HG03558 (cell line): ENCODE data around the gene RNF213.
"Not testable (repeated sequence)": the region's sequence is repeated elsewhere in the genome, so short reads cannot be mapped to it uniquely, and the experiment has no call there.

Source experiments
- ATAC-seq: cut with Tn5 transposase; IDR thresholded peaks from one replicate; pipeline ENCODE4 v1.9.1; 2021; ENCODE audit warnings: moderate number of reproducible peaks; ENCODE audit not compliant: unreplicated experiment; ENCODE audit errors: extremely low read depth

The RNF213 gene

GRCh38 chr17:80248001-80248893 lies 12.4 kb upstream of the RNF213 start:
- ATAC-seq: no peak

DNA sequence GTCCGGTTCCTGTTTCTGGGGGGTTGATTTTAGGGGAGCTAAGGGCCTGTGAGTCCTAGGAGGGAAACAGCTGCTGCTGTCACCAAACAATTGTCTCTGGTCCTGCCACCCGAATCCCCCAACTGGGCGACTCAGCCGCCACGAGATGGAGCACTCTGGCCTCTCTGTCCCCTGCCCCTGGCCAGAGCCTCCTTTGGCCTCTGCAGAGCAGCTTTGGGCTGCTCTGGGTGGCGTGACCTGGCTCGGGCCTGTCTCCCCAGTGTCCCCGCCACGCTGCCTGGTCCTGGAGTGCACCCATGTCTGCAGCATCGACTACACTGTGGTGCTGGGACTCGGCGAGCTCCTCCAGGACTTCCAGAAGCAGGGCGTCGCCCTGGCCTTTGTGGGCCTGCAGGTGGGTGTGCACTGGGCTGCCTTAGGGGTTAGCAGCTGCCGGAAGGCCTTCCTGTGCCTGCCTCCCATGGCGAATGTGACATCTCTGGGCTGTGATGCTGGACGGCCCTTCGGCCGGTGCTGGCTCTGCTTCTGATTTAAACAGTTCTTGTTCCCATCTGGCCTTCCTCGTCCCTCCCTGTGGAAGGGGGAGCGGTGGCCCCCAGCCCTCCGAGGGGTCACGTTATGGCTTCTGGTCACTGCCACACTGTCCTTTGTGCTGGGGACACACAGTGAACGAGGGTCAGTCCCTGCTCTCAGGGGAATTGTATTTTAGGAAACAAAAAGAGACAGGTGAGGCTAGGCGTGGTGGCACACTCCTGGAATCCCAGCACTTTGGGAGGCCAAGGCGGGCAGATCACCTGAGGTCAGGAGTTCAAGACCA lies 11.6 kb upstream of the RNF213 start:
- no peak for ATAC-seq

DNA sequence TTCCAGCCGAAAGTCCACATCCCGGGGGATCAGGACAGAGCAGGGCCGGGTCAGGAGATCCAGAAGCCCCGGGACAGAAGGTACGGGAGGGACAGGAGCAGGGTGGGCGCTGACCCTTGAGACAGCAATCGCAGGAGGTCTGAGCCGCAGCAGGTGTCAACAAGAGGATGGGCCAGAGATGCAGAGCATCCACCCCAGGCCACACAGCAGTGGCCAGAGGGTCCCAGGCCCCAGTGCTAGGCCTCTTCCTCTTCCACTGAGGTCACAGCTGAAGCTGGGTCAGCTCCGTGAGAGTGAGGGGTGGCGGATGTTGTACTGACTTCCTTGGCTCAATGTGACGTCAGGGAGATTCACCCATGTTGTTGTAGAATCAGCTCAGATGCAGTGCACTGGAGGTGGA lies 8.7 kb upstream of the RNF213 start:
- ATAC-seq: no peak

GRCh38 chr17:80252871-80253270 lies 7.8 kb upstream of the RNF213 start:
- ATAC-seq: no peak

DNA sequence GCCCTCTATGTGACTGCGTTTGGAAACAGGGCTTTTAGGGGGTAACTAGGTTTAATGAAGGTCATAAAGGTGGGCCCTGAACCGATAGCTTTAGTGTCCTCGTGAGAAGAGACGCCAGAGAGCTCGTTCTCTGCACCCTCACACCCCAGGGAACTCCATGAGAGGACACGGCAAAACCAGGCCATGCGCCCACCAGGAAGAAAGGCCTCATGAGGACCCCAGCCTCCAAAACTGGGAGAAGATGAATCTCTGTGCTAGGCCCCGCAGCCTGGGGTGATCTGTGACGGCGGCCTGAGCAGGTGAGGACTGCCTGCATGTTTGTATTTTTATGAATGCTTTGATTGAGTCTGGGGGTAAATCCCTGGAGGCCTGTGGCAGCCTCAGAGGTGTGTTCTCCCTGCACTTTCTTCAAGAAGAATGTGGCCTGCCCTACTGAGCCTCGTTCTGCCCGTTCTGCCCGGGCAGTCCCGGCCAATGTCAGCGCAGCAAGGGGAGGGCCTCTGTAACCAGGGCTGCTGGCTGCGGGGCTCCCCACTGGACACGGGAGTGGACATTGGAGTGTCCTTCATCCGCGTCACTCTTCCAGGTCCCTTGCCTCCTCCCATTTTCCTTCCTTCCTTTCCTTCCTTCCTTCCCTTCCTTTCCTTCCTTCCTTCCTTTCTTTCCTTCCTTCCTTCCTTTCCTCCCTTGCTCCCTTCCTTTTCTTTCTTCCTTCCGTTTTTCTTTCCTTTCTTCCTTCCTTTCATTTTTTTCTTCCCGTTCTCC lies 6.8 kb upstream of the RNF213 start:
- no peak for ATAC-seq

- ATAC-seq: no peak
These were observed 6.0 kb upstream of the RNF213 start for GRCh38 chr17:80254396-80255251.

DNA sequence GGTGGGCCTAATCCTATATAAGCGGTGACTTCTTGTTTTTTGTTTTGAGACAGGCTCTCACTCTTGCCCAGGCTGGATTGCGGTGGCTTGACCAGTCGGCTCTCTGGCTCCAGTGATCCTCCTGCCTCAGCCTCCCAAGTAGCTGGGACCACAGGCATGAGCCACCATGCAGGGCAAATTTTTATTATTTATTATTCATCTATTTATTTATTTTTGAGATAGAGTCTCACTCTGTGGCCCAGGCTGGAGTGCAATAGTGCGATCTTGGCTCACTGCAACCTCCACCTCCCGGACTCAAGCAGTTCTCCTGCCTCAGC lies 4.7 kb upstream of the RNF213 start:
- ATAC-seq: no peak

DNA sequence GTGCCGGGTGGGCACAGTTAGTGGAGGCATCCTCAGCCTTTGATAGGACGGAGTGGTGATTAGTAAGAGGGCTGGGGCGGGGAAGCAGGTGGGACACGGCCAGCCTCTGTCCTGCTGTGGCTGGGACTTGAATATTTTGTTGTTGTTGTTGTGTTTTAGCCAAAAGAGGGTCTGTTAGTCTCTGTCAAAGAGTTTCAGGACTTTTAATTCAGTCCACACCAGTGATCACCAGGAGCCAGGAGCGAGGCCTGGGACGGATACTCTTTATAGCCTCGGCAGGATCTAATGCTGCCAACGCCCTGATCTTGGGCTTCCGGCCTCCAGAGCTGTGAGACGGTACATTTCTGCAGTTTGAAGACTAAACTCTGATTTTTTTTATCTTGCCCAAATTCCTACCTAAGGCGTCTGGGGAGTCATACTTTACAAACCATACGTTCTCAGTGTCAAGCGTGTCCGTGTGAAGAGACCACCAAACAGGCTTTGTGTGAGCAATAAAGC lies 2.9 kb upstream of the RNF213 start:
- no peak for ATAC-seq

DNA sequence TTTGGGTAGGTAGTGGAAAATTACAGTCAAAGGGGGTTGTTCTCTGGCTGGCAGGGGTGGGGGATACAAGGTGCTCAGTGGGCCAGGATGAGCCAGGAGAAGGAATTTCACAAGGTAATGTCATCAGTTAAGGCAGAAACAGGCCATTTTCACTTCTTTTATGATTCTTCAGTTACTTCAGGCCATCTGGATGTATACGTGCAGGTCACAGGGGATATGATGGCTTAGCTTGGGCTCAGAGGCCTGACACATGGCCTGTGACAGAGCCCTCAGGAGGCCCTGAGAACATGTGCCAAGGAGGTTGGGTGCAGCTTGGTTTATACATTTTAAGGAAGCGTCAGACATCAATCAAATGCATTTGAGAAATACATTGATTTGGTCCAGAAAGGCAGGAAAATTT lies 2.4 kb upstream of the RNF213 start:
- not testable (repeated sequence) for ATAC-seq

DNA sequence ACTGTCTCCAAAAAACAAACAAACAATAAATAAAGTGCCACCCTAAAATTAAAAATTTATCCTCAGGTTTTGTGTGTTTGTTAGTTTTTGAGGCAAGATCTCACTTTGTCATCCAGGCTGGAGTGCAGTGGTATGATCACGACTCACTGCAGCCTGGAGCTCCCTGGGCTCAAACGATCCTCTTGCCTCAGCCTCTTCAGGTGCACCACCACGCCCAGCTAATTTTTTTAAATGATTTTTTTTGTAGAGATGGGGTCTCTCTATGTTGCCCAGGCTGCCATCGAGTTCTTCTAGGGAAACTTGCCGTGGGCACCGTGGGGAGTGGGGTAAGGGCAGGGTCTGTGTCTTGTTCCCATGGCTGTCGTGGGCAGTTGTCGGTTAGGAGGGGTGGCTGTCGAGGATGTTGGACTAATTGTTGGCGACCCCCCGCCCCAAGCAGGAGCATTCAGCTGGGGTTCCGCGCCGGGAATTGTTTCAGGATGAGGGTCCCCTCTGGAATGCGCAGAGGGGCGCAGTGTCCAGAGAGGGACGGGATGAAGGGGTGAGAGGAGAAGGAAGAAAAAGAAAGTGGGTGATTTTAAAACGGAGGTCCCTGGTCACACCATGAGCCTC lies 1.1 kb upstream of the RNF213 start:
- ATAC-seq: no peak

- no peak for ATAC-seq
These were observed 550 bp upstream of the RNF213 start for GRCh38 chr17:80260069-80260535.

DNA sequence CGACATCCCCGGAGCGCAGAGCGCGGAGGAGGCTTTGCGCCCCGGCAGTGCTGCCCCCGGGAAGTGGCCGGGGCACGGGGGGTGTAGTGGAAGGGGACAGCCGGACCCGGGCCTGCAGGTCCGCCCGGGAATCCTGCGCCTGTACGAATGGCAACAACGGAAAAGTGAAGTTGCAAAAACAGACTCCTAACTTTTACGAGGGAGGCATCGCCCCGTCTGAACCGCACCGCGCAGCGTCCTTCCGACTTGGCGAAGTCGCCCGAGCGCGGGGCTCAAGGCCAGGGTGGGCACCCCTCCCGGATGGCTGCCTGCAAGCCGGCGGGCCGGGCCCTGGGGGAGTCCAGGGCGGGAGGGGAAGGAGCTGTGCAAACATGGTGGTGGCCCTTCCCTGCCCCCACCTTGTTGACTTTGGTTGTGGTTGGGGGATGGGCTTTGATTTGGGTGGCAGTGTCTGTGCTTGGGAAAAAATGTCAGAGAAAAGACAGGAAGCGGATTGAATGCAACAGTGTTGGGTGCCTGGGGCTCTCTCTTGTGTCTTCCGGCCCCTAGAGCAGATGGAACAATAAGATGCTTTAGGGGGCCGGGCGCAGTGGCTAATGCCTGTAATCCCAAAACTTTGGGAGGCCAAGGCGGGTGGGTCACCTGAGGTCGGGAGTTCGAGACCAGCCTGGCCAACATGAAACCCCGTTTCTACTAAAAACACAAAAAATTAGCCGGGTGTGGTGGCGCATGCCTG lies 675 bp downstream of the RNF213 start:
- no peak for ATAC-seq

DNA sequence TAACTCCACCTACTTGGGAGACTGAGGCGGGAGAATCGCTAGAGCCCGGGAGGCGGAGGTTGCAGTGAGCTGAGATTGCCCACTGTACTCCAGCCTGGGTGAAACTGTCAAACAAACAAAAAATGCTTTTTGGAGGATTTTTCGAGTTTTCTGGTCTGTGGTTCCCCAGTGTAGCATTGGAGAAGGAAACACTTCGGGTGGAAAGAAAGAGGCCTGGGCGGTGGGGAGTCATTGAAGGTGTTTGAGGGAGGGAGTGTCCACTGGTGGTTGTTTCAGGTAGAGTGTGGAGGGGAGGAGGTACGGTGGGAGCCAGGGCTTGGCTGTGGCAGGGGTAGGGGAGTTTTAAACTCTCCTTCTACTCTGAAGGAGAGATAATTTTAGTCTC lies 1.2 kb downstream of the RNF213 start:
- no peak for ATAC-seq

- no peak for ATAC-seq
These were observed 1.6 kb downstream of the RNF213 start for GRCh38 chr17:80262291-80262690.

GRCh38 chr17:80262775-80263244 lies 2.2 kb downstream of the RNF213 start:
- no peak for ATAC-seq

DNA sequence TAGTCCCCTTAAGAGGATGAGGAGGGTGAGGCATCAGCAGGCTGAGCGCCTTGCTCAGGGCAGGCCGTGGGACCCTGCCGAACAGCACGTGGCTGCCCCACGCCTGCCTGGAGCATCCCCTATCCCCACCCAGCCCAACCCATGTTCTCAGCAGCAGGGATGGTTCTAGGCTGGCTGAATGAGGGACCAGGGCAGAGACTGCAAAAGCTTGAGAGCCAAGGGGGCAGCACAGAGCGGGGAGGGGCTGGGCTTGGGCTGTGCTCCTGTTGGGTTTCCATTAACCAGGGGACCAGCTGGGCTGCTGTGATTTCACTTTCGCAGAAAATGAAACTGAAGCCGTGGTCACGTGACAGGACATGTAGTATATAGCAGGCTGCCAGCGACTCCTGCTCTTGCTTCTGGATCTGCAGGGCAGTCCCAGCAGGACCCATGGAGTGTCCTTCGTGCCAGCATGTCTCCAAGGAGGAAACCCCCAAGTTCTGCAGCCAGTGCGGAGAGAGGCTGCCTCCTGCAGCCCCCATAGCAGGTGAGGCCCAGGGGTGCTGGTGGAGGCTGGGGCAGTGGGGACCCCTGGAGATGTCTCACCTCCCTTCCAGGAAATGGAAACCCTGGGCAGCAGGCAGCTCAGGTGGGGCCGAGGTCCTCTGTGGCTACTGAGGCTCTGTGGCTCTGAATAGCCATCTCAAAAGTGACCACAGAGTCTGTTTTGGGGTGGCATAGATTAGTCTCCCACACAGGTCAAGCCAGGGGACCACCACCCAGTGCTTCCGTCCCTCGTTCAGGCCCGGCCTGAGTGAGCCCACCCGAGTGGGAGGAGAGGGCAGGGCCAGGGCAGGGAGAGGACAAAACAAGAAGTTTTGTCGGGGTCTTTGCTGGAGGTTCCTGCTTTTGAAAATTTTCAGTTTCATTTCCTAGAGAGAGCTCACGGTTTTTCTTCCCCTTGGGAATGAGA lies 2.9 kb downstream of the RNF213 start:
- ATAC-seq: no peak
